Measurements from ENCODE around the gene AKAP11.
"Not testable (repeated sequence)": the region's sequence is repeated elsewhere in the genome, so short reads cannot be mapped to it uniquely, and the experiment has no call there.

AKAP11 gene, protein sequence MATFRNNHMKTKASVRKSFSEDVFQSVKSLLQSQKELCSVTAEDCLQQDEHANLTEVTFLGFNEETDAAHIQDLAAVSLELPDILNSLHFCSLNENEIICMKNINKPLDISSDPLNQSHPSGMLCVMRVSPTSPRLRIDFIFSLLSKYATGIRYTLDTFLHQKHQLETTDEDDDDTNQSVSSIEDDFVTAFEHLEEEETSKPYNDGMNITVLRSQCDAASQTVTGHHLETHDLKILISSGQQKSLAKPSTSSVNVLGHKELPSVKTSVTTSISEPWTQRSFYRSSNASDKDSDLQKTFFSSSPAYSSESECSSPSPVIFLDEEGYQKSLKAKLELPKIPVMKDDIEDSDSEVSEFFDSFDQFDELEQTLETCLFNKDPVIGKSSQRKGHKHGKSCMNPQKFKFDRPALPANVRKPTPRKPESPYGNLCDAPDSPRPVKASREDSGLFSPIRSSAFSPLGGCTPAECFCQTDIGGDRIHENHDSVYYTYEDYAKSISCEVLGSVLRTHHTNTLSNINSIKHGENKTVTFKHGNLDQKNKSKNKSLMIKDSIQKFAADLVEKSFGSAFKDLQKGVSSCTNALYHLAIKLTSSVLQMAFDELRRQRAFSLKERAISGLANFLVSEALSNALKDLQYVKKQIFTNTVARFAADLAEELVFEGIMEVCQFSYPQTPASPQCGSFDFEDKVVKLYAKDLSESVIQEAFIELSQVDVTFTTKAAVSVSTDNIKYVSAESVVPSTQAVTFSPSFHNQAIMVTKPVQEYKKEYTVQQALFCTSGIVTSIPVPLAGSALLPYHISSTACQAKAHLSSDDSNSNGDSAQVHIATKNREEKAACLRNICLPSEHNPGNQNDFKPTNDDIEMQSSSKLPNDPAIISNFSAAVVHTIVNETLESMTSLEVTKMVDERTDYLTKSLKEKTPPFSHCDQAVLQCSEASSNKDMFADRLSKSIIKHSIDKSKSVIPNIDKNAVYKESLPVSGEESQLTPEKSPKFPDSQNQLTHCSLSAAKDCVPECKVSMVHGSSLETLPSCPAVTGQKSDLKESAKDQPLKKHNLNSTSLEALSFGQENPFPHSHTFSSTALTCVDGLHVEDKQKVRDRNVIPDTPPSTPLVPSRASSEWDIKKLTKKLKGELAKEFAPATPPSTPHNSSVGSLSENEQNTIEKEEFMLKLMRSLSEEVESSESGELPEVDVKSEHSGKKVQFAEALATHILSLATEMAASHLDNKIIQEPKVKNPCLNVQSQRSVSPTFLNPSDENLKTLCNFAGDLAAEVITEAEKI (N-terminal part only)

DNA sequence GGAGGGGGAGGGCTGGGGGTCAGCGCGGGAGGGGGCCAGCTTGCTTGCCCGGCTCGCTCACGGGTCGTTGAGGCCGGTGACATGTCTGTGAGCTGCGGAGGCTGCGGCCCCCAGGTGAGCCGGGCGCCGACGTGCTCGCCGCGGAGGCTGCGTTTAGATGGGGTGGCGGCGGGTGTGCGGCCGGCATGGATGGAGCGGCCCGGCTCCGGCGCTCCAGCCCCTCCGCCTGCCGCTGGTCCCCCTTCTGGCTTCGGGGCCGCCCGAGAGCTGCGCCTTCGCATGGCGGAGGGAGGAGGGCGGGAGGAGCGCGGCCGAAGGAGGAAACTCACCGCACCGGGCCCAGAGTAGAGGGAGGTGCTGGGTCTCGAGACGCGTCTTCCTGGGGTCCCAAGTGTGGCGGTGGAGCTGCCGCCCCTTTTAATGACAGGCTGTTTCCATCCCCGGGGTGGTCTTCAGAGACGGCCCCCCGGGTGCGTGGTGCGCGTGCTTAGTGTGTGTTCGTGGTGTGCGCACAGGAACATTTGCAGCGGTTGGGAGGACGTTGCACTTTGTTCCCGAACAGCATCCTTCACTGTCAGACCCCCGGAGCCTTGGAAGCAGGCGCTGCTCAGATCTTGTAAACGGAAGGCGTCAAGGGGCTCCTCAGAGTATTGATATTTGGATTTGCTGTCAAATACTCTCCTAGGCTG lies at the start of gene AKAP11:
AKAP11 (plus strand) TSS at position 38 of the 689 bp plus-strand sequence. CDS start 14,197 bp downstream, outside the sequence.
- H3K9ac ChIP-seq (ENCODE audit: low read length): peak within 1 kb of the TSS; percentile 42
- peak within 1 kb of the TSS; percentile 92 for H3K27ac ChIP-seq (ENCODE audit: low read depth, low read length)
- no peaks in the 10 kb centered on the region for H3K27me3 ChIP-seq (ENCODE audit: control insufficient read depth, insufficient read depth, low read length)
- H3K4me3 ChIP-seq (ENCODE audit: low read length): peak within 1 kb of the TSS; percentile 91
- H3K4me1 ChIP-seq (ENCODE audit: control insufficient read depth, insufficient read depth, low read length): peaks cover 3% of the 10 kb centered on the region
- no peaks in the 10 kb centered on the region for H3K36me3 ChIP-seq (ENCODE audit: control insufficient read depth, insufficient read depth, low read length)

DNA sequence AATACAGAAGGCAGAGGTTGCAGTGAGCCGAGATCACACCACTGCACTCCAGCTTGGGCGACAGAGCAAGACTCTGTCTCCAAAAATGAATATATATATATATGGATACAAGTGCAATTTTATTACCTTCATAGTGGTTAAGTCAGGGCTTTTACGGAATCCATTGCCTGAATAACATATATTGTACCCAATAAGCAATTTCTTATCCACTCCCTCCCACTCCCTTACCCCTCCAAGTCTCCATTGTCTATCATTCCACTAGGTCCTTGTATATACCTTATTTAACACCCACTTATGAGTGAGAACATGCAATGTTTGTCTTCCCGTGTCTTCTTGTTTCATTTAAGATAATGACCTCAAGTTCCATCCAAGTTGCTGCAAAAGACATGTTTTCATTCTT lies 48.3 kb upstream of the AKAP11 start:
- H3K36me3 ChIP-seq (ENCODE audit: control insufficient read depth, insufficient read depth, low read length): no peaks in the 10 kb centered on the region
- no peak overlapping the region for H3K27ac ChIP-seq (ENCODE audit: low read depth, low read length)
- H3K27me3 ChIP-seq (ENCODE audit: control insufficient read depth, insufficient read depth, low read length): no peaks in the 10 kb centered on the region
- H3K4me3 ChIP-seq (ENCODE audit: low read length): no peak overlapping the region
- no peaks in the 10 kb centered on the region for H3K4me1 ChIP-seq (ENCODE audit: control insufficient read depth, insufficient read depth, low read length)
- no peak overlapping the region for H3K9ac ChIP-seq (ENCODE audit: low read length)

DNA sequence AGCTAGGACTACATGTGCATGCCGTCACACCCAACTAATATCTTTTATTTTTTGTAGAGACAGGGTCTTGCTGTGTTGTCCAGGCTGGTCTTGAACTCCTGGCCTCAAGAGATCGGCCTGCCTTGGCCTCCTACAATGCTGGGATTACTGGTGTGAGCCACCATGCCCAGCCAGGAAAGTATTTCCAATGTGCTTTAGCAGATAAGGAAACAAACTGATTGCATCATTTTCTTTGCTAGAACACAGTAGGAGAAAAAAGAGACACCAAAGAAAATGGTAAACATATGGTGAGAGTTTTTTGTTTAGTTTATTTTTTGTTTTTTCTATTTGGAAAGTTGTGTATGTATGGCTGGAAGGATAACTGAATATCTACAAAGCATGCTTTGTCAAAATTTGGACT lies 46.9 kb upstream of the AKAP11 start:
- no peak overlapping the region for H3K27ac ChIP-seq (ENCODE audit: low read depth, low read length)
- no peaks in the 10 kb centered on the region for H3K36me3 ChIP-seq (ENCODE audit: control insufficient read depth, insufficient read depth, low read length)
- H3K4me3 ChIP-seq (ENCODE audit: low read length): no peak overlapping the region
- H3K4me1 ChIP-seq (ENCODE audit: control insufficient read depth, insufficient read depth, low read length): no peaks in the 10 kb centered on the region
- no peak overlapping the region for H3K9ac ChIP-seq (ENCODE audit: low read length)
- H3K27me3 ChIP-seq (ENCODE audit: control insufficient read depth, insufficient read depth, low read length): no peaks in the 10 kb centered on the region

DNA sequence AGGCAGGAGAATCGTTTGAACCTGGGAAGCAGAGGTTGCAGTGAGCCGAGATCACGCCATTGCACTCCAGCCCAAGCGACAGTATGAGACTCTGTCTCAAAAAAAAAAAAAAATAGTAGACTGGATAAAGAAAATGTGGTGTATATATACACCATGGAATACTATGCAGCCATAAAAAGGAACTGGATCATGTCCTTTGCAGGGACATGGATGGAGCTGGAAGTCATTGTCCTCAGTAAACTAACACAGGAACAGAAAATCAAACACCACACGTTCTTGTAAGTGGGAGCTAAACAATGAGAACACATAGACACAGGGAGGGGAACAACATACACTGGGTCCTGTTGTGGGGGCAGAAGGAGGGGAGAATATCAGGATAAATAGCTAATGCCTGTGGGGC lies 45.2 kb upstream of the AKAP11 start:
- H3K4me1 ChIP-seq (ENCODE audit: control insufficient read depth, insufficient read depth, low read length); H3K4me3 ChIP-seq (ENCODE audit: low read length); H3K27me3 ChIP-seq (ENCODE audit: control insufficient read depth, insufficient read depth, low read length); H3K27ac ChIP-seq (ENCODE audit: low read depth, low read length); H3K36me3 ChIP-seq (ENCODE audit: control insufficient read depth, insufficient read depth, low read length); H3K9ac ChIP-seq (ENCODE audit: low read length): not testable (repeated sequence)

DNA sequence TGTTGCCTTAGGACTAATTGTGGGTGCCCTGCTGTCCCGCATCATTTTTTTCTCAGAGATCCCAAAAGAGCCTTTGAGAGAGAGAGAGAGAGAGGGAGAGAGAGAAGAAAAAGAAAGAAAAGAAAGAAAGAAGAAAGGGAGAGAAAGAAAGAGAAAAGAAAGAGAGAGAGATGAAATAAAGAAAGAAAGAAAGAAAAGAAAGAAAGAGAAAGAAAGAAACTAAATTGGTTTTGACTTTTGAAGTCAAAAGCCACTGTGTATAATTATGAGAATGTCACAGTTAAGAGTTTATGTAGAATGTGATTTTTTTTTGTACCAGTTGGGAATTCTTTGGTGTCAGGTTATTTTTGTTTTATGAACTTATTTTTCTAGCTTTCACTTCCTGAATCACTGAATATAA lies 43.4 kb upstream of the AKAP11 start:
- no peaks in the 10 kb centered on the region for H3K36me3 ChIP-seq (ENCODE audit: control insufficient read depth, insufficient read depth, low read length)
- H3K27me3 ChIP-seq (ENCODE audit: control insufficient read depth, insufficient read depth, low read length): no peaks in the 10 kb centered on the region
- no peaks in the 10 kb centered on the region for H3K4me1 ChIP-seq (ENCODE audit: control insufficient read depth, insufficient read depth, low read length)
- H3K4me3 ChIP-seq (ENCODE audit: low read length): no peak overlapping the region
- no peak overlapping the region for H3K27ac ChIP-seq (ENCODE audit: low read depth, low read length)
- H3K9ac ChIP-seq (ENCODE audit: low read length): no peak overlapping the region

DNA sequence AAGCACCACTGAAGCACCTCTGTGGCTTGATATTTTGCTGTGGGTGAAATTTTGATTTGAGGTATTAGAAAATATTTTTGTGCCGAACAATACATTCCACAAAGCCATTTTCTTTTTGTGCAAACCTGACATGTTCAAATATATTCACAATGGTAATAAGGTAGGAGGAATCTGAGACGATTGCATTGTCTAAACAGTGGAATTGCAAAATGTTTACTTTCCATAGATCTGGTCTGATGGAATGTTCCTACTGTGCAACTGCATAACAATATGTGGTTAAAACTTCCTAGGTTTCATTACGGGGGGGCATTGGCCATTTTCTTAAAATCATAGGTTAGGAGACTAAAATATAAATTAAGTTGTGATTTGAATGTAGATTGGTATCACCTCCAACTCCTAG lies 42.7 kb upstream of the AKAP11 start:
- no peaks in the 10 kb centered on the region for H3K36me3 ChIP-seq (ENCODE audit: control insufficient read depth, insufficient read depth, low read length)
- H3K4me3 ChIP-seq (ENCODE audit: low read length): no peak overlapping the region
- H3K27me3 ChIP-seq (ENCODE audit: control insufficient read depth, insufficient read depth, low read length): no peaks in the 10 kb centered on the region
- no peak overlapping the region for H3K27ac ChIP-seq (ENCODE audit: low read depth, low read length)
- no peaks in the 10 kb centered on the region for H3K4me1 ChIP-seq (ENCODE audit: control insufficient read depth, insufficient read depth, low read length)
- no peak overlapping the region for H3K9ac ChIP-seq (ENCODE audit: low read length)

DNA sequence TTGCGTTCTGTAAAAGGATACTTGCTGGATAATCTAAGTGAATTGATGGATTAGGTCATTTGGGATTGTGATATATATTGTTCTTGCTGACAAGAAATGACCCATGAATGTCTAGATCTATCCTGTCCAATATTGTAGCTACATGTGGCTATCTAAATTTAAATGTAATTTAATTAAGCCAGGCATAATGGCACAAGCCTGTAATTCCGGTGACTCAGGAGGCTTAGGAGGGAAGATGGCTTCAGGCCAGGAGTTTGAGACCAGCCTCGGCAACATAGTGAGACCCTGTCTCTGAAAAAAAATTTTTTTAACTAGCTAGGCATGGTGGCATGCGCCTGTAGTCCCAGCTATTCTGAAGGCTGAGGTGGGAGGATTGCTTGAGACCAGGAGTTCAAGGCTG lies 39.3 kb upstream of the AKAP11 start:
- H3K27me3 ChIP-seq (ENCODE audit: control insufficient read depth, insufficient read depth, low read length): no peaks in the 10 kb centered on the region
- no peaks in the 10 kb centered on the region for H3K36me3 ChIP-seq (ENCODE audit: control insufficient read depth, insufficient read depth, low read length)
- H3K4me3 ChIP-seq (ENCODE audit: low read length): no peak overlapping the region
- no peak overlapping the region for H3K27ac ChIP-seq (ENCODE audit: low read depth, low read length)
- no peaks in the 10 kb centered on the region for H3K4me1 ChIP-seq (ENCODE audit: control insufficient read depth, insufficient read depth, low read length)
- no peak overlapping the region for H3K9ac ChIP-seq (ENCODE audit: low read length)

DNA sequence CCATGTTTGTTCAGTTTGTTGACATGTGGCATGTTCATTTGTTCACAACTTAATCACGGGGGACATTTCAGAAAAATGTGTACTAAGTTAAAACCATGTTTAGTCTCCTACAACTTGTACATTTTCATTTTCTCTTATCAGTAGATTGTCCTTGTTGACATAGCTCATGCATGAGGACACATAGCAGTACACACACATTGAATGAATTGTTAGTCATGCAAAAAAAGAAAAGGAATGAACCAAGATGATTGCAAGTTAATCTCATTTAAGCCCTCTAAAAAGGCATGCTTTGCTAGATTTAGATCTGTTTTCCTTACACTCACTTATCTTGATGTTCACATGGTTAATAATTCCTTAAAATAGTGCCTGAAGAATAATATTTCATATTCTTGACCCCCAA lies 38.2 kb upstream of the AKAP11 start:
- Histone ChIP-seq H3K27ac (ENCODE audit: low read depth, low read length) (no peak overlapping the region), H3K9ac (ENCODE audit: low read length) (no peak overlapping the region), H3K27me3 (ENCODE audit: control insufficient read depth, insufficient read depth, low read length) (no peaks in the 10 kb centered on the region), H3K4me1 (ENCODE audit: control insufficient read depth, insufficient read depth, low read length) (no peaks in the 10 kb centered on the region), H3K4me3 (ENCODE audit: low read length) (no peak overlapping the region), H3K36me3 (ENCODE audit: control insufficient read depth, insufficient read depth, low read length) (no peaks in the 10 kb centered on the region)

DNA sequence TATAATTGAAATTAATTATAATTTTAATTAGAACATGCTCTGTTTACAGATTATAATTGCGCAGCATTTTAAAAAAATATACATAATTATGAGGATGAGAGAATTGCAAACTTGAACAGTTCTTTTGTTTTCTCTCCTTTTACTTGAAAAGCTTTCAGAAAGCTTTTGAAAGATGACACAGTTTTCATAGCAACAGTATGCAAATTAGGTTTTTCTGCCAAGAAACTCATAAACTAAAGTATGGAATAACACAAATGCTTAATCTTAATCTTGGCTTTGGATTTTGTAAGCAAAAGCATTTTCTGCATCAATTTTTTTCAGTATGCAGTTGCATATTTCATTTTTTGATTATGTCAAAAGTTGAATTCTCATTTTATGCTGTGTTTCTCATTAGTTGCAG lies 32.8 kb upstream of the AKAP11 start:
- Histone ChIP-seq H3K4me1 (ENCODE audit: control insufficient read depth, insufficient read depth, low read length) (no peaks in the 10 kb centered on the region), H3K27me3 (ENCODE audit: control insufficient read depth, insufficient read depth, low read length) (no peaks in the 10 kb centered on the region), H3K36me3 (ENCODE audit: control insufficient read depth, insufficient read depth, low read length) (no peaks in the 10 kb centered on the region), H3K4me3 (ENCODE audit: low read length) (no peak overlapping the region), H3K9ac (ENCODE audit: low read length) (no peak overlapping the region), H3K27ac (ENCODE audit: low read depth, low read length) (no peak overlapping the region)

DNA sequence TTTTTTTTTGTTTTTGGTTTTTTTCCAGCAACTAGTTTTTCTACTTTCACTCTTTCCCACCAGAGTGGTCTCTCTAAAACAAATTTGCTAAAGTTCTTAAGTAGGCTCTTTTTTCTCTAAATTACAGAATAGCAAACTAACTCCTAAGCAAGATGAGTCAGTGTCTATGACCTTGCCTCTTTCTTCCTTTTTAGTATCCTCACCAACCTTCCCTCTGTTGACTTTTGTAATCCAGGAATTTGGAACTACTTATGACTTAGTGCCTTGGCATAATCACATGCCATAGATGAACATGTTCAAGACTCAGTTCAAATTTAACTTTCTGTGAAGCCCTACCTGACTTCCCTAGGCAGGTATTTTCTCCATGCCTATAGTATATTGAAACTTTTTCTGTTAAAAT lies 32.3 kb upstream of the AKAP11 start:
- no peaks in the 10 kb centered on the region for H3K27me3 ChIP-seq (ENCODE audit: control insufficient read depth, insufficient read depth, low read length)
- H3K4me3 ChIP-seq (ENCODE audit: low read length): no peak overlapping the region
- H3K27ac ChIP-seq (ENCODE audit: low read depth, low read length): no peak overlapping the region
- H3K36me3 ChIP-seq (ENCODE audit: control insufficient read depth, insufficient read depth, low read length): no peaks in the 10 kb centered on the region
- H3K4me1 ChIP-seq (ENCODE audit: control insufficient read depth, insufficient read depth, low read length): no peaks in the 10 kb centered on the region
- H3K9ac ChIP-seq (ENCODE audit: low read length): no peak overlapping the region

DNA sequence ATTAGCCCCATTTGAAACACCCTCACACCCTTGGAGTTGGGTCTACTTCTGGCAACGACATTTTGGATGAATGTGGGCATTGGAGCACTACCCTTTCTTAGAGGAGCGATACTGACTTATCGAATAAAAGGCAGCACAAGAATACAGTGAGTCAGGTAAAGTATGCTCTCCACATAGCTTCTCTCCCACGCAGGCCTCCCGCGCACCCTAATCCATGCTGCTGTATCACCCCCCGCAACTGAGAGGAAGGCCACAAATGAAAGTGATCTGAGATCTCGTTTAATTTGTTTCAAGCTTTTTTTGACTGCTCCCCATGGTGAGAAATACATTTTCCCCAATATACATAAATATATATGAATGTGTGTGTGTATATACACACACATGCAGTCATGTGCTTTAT lies 25.4 kb upstream of the AKAP11 start:
- H3K27ac ChIP-seq (ENCODE audit: low read depth, low read length): no peak overlapping the region
- no peak overlapping the region for H3K9ac ChIP-seq (ENCODE audit: low read length)
- no peak overlapping the region for H3K4me3 ChIP-seq (ENCODE audit: low read length)
- no peaks in the 10 kb centered on the region for H3K4me1 ChIP-seq (ENCODE audit: control insufficient read depth, insufficient read depth, low read length)
- no peaks in the 10 kb centered on the region for H3K27me3 ChIP-seq (ENCODE audit: control insufficient read depth, insufficient read depth, low read length)
- H3K36me3 ChIP-seq (ENCODE audit: control insufficient read depth, insufficient read depth, low read length): no peaks in the 10 kb centered on the region

DNA sequence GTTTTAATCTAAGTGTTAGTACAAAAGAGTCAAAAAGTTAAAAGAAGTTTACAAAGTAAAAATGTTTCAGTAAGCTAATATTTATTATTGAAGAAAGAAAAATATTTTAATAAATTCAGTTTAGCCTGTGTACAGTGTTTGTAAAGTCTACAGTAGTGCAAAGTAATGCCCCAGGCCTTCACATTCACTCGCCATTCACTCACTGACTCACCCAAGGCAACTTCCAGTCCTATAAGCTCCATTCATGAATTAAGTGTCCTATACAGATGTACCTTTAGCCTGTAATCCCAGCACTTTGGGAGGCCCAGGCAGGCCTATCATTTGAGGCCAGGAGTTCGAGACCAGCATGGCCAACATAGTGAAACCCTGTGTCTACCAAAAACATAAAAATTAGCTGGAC lies 24.1 kb upstream of the AKAP11 start:
- Histone ChIP-seq H3K9ac (ENCODE audit: low read length) (no peak overlapping the region), H3K4me3 (ENCODE audit: low read length) (no peak overlapping the region), H3K27ac (ENCODE audit: low read depth, low read length) (no peak overlapping the region), H3K4me1 (ENCODE audit: control insufficient read depth, insufficient read depth, low read length) (no peaks in the 10 kb centered on the region), H3K36me3 (ENCODE audit: control insufficient read depth, insufficient read depth, low read length) (no peaks in the 10 kb centered on the region), H3K27me3 (ENCODE audit: control insufficient read depth, insufficient read depth, low read length) (no peaks in the 10 kb centered on the region)

Measured in rectal smooth muscle tissue (tissue), 1 donor.